Subcutaneous adipose tissue (tissue), 4 donors: ENCODE measurements around the gene ADRM1. TPM values are rescaled to one million over a fixed set of nuclear protein-coding genes. Genes with fewer than 3 reads are reported as not detected.

Experiments
- CTCF ChIP-seq: fragments of 450-650 bp; IDR thresholded peaks from one replicate; pipeline ENCODE4 v1.5.1; 2016; ENCODE audit warnings: low read depth, mild to moderate bottlenecking, control low read depth, antibody characterized with exemption, moderate library complexity
- total RNA-seq, 4 donors: library from RNA; depleted of rRNA; stranded (reverse); fragments of >200 nt; gene quantifications; one replicate each; pipeline ENCODE4 v1.1.0, GENCODE V29; 2016

Gene ADRM1
- total RNA-seq, 4 donors from 2014 or later: 78.5 to 141 (median 101) TPM

- no peak for TF ChIP-seq CTCF
These were observed 4.1 kb upstream of the ADRM1 start for GRCh38 chr20:62298577-62299249.

- TF ChIP-seq CTCF: no peak
These were observed 3.0 kb upstream of the ADRM1 start for GRCh38 chr20:62299666-62300236.

- no peak for TF ChIP-seq CTCF
These were observed 2.5 kb upstream of the ADRM1 start for GRCh38 chr20:62300319-62300718.

- no peak for TF ChIP-seq CTCF
These were observed 1.6 kb upstream of the ADRM1 start for GRCh38 chr20:62301111-62301668.

GRCh38 chr20:62301773-62302340, 940 bp upstream of the ADRM1 start:
- TF ChIP-seq CTCF: no peak

- no peak for TF ChIP-seq CTCF
These were observed 204 bp downstream of the ADRM1 start for GRCh38 chr20:62303062-62303339.

- no peak for TF ChIP-seq CTCF
These were observed 786 bp downstream of the ADRM1 start for GRCh38 chr20:62303340-62304226.
